BLaER1 treated with 17β-estradiol and CSF1 and Interleukin-3, amounts not matched to agents 10 nM and 100 nM (cell line): Measurements from ENCODE around the gene PPP4R4.
"Not testable (repeated sequence)": the region's sequence is repeated elsewhere in the genome, so short reads cannot be mapped to it uniquely, and the experiment has no call there.

Source experiments
- H3K27ac ChIP-seq, 11 experiments: shearing (Covaris generic); formaldehyde crosslinking; 2 replicates each; pipeline ENCODE4 v1.8.1; 2022
- H3K27me3 ChIP-seq, 11 experiments: shearing (Covaris generic); formaldehyde crosslinking; 2 replicates each; pipeline ENCODE4 v1.8.1; 2022
- H3K36me3 ChIP-seq, 11 experiments: shearing (Covaris generic); formaldehyde crosslinking; 2 replicates each; pipeline ENCODE4 v1.8.1; 2022
- H3K4me1 ChIP-seq, 10 experiments: shearing (Covaris generic); formaldehyde crosslinking; 2 replicates each; pipeline ENCODE4 v1.8.1; 2022
- H3K4me2 ChIP-seq, 11 experiments: shearing (Covaris generic); formaldehyde crosslinking; 2 replicates each; pipeline ENCODE4 v1.8.1; 2022
- H3K4me3 ChIP-seq, 10 experiments: shearing (Covaris generic); formaldehyde crosslinking; 2 replicates each; pipeline ENCODE4 v1.8.1; 2022
- H3K9ac ChIP-seq, 11 experiments: shearing (Covaris generic); formaldehyde crosslinking; 2 replicates each; pipeline ENCODE4 v1.8.1; 2022
- H3K9me3 ChIP-seq, 11 experiments: shearing (Covaris generic); formaldehyde crosslinking; replicated peaks in 1 of 11; 2 replicates each; pipeline ENCODE4 v1.8.1; 2022
- H4K20me1 ChIP-seq, 11 experiments: shearing (Covaris generic); formaldehyde crosslinking; 2 replicates each; pipeline ENCODE4 v1.8.1; 2022
- Cebpa-rat ChIP-seq, 11 experiments: shearing (Covaris generic); IDR thresholded peaks; 2 replicates each; pipeline ENCODE4 v1.8.1; 2022

Gene PPP4R4

DNA sequence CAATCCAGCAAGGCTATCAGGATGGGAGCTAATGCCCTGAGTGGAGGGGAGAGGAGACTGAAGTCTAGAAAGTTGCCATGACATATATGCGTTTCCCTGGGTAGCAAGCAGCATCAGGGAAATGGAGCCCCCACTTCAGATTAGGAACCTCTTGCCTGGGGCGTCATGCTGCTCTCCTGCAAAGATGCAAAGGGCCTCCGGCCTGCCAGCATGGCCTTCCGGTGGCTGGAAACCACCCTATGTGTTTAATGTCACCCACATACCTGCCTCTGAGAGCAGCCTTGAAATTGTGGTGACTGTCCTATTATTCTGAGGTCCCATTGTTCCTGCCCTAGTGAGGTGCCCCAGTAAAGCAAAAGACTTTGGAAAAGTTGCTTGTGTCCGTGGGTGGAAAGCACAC lies 34.7 kb upstream of the PPP4R4 start:
- no peaks in the 10 kb centered on the region for H4K20me1 ChIP-seq
- H3K4me2 ChIP-seq = no peak overlapping the region
- peaks cover 0 to under 1% (median 0%) of the 10 kb centered on the region in 10 experiments; a peak in 4 of 20 replicates for H3K4me1 ChIP-seq
- no peak overlapping the region for H3K9ac ChIP-seq
- H3K27me3 ChIP-seq = no peaks in the 10 kb centered on the region
- H3K36me3 ChIP-seq = no peaks in the 10 kb centered on the region
- H3K9me3 ChIP-seq = peaks cover 7 to 12% (median 11%) of the 10 kb centered on the region in 11 experiments; a peak in 18 of 22 replicates
- no peak overlapping the region for H3K4me3 ChIP-seq
- no peak overlapping the region for H3K27ac ChIP-seq
- no peak for TF ChIP-seq Cebpa-rat (IDR thresholded peaks at IDR 0.05)

DNA sequence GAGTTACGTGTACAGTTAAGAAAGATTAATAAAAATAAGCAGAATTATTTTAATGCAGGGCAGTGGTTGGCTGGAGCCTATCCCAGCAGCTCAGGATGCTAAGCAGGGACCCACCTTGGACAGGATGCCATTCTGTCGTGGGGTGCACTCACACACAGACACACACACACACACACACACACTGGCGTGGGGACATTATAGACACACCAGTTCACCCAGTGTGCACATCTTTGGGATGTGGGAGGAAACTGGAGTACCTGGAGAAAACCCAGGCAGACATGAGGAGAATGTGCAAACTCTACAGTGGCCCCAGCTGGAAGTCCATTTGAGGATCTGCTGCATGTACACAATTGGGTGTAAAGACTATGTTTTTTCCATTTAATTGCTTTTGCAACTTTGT lies 31.9 kb upstream of the PPP4R4 start:
- Histone ChIP-seq H3K4me1 (peaks cover 0 to 14% (median 5%) of the 10 kb centered on the region in 10 experiments; a peak in 12 of 20 replicates), H3K9ac (no peak overlapping the region), H3K4me2 (no peak overlapping the region), H3K27ac (no peak overlapping the region), H3K9me3 (no peaks in the 10 kb centered on the region), H3K36me3 (no peaks in the 10 kb centered on the region), H4K20me1 (no peaks in the 10 kb centered on the region), H3K4me3 (no peak overlapping the region), H3K27me3 (no peaks in the 10 kb centered on the region)
- no peak for TF ChIP-seq Cebpa-rat (IDR thresholded peaks at IDR 0.05)

DNA sequence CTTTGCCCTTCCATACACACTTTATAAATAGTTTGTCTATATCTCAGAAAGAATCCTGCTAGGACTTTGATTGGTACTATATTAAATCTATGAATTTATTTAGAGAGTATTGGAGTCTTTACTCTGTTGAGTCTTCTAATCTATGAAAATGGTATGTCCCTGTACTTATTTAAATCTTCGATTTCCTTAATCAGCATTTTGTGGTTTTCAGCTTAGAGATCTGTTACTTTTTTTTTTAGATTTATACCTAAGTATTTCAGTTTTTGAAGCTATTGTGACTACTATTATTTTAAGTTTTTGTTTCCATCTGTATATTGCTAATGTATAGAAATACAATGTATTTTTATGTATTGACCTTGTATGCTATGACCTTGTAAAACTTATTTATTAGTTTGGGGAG lies 31.3 kb upstream of the PPP4R4 start:
- Histone ChIP-seq H3K36me3 (no peaks in the 10 kb centered on the region), H3K27ac (no peak overlapping the region), H3K4me2 (no peak overlapping the region), H3K4me1 (peaks cover 0 to 14% (median 5%) of the 10 kb centered on the region in 10 experiments; a peak in 12 of 20 replicates), H4K20me1 (no peaks in the 10 kb centered on the region), H3K27me3 (no peaks in the 10 kb centered on the region), H3K4me3 (no peak overlapping the region), H3K9me3 (no peaks in the 10 kb centered on the region), H3K9ac (no peak overlapping the region)
- TF ChIP-seq Cebpa-rat (IDR thresholded peaks at IDR 0.05) = no peak

DNA sequence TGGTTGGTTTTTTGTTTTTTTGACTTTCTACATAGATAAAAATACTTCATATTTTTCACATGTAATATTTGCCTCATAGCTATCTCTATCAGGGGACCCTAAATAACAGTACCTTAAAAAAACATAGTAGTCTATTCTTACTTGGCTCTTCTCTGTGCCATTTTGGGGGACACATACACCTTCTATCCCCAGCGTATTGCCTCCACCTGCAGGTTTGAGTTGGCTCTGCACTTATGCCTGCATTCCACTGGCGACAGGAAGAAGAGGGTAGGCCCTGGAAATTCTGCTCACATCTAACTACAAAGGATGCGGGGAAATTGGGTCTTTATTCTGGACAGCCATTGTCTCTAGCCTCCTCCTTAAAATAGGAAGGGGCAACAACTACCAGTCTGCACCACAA lies 30.9 kb upstream of the PPP4R4 start:
- peaks cover 0 to 14% (median 5%) of the 10 kb centered on the region in 10 experiments; a peak in 12 of 20 replicates for H3K4me1 ChIP-seq
- H3K27me3 ChIP-seq = no peaks in the 10 kb centered on the region
- H3K27ac ChIP-seq = no peak overlapping the region
- no peaks in the 10 kb centered on the region for H4K20me1 ChIP-seq
- H3K4me2 ChIP-seq = no peak overlapping the region
- no peaks in the 10 kb centered on the region for H3K9me3 ChIP-seq
- no peak for TF ChIP-seq Cebpa-rat (IDR thresholded peaks at IDR 0.05)
- no peak overlapping the region for H3K9ac ChIP-seq
- no peaks in the 10 kb centered on the region for H3K36me3 ChIP-seq
- no peak overlapping the region for H3K4me3 ChIP-seq

DNA sequence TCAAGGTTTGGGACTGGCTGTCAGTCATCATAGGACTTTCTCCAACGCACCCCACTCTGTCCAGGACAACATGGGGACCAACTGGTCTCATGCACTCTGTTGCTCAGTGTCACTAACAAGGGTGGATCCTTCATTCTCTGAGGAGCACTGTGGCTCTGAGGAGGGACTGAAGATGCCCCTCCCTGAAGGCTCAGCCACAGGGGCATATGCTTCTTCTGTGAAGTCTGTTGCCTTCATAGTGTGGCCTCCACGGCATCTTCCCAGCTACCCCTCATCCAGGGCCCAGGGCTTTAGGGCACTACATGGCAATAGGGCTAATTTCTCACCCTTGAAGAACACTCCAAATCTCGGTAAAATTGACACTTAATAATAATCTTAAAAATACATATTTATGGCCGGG lies 30.4 kb upstream of the PPP4R4 start:
- no peaks in the 10 kb centered on the region for H3K9me3 ChIP-seq
- H3K9ac ChIP-seq = no peak overlapping the region
- H3K36me3 ChIP-seq = no peaks in the 10 kb centered on the region
- H3K27me3 ChIP-seq = no peaks in the 10 kb centered on the region
- no peak overlapping the region for H3K27ac ChIP-seq
- peaks cover 0 to 14% (median 5%) of the 10 kb centered on the region in 10 experiments; a peak in 12 of 20 replicates for H3K4me1 ChIP-seq
- no peak overlapping the region for H3K4me3 ChIP-seq
- TF ChIP-seq Cebpa-rat (IDR thresholded peaks at IDR 0.05) = no peak
- no peaks in the 10 kb centered on the region for H4K20me1 ChIP-seq
- H3K4me2 ChIP-seq = no peak overlapping the region

DNA sequence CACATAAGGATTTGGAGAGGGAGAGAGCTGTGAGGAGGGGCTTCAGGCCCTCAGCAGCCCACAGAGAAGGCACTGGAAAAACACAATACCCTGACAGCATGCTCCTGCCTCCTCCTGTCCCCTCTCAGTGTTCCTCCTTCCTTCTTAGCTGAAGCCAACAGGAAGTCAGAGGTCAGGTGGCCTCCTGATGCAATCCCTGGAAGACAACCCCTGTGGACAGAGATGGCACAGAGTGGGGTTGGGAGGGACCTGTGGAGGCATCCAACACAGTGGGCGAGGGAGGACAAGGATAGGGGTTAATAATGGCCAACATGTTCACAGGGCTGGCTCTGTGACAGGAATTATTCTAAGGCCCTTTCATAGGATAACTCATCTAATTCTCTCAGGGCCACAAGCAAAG lies 29.4 kb upstream of the PPP4R4 start:
- Histone ChIP-seq H3K9me3 (no peaks in the 10 kb centered on the region), H3K27ac (peak overlapping the region in 2 of 11 experiments; percentile 26 to 46; a peak in 3 of 22 replicates), H3K27me3 (no peaks in the 10 kb centered on the region), H3K4me2 (peak overlapping the region in 5 of 11 experiments; percentile 36 to 82 (median 49); a peak in 10 of 22 replicates), H3K36me3 (no peaks in the 10 kb centered on the region), H3K4me1 (peaks cover 0 to 14% (median 5%) of the 10 kb centered on the region in 10 experiments; a peak in 12 of 20 replicates), H3K4me3 (no peak overlapping the region), H4K20me1 (no peaks in the 10 kb centered on the region), H3K9ac (no peak overlapping the region)
- no peak for TF ChIP-seq Cebpa-rat (IDR thresholded peaks at IDR 0.05)

DNA sequence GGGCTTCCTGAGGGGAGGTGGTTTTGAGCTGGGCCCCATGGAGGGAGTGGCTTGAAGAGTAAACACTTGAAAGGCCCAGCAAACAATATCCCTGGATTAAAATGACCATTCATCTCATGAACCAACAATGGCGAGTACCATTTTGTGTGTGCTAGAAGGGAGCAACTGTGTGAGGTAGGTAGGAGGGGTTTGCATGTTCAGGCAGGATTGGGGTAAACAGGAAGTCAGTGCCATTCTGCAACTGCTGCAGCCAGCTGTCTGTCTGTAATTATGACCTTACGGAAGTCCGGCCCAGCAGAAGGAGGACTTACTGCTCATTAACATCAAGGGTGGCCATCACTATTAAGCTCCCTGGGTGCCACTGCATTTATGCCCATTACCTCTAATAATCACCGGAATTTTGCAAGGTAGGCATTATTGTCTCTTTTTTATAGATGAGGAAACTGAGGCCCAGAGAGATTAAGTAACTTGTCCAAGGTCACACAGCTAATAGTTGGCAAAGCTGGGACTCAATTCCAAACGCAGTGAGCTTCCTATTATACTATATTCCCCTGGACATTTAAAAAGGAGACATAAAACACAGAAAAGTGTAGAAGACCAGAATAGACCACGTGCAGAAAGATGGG lies 28.1 kb upstream of the PPP4R4 start:
- Histone ChIP-seq H3K4me3 (no peak overlapping the region), H3K27me3 (no peaks in the 10 kb centered on the region), H3K9me3 (no peaks in the 10 kb centered on the region), H3K36me3 (no peaks in the 10 kb centered on the region), H3K4me1 (peaks cover 0 to 14% (median 5%) of the 10 kb centered on the region in 10 experiments; a peak in 12 of 20 replicates), H3K4me2 (peak overlapping the region in 2 of 11 experiments; percentile 3 to 23; a peak in 2 of 22 replicates), H4K20me1 (no peaks in the 10 kb centered on the region), H3K9ac (no peak overlapping the region), H3K27ac (no peak overlapping the region)
- no peak for TF ChIP-seq Cebpa-rat (IDR thresholded peaks at IDR 0.05)

DNA sequence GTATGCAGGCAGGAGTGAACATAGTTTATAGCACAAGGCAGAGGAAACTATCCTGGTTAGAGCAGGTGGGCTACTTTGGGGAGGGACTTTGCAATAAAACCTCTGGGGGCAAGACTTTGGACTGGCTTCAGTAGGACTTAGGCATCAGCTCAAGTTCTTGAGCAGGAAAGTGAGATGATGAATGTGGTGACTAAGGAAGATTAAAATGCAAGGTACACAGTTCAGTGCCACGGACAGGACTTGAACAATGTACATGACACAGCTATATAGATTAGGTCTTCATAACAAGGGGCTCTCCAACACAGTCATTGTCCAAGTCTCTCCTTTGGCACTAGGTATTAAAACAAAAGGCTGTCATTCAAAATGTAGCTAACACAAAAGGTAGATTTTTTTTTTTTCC lies 21.4 kb upstream of the PPP4R4 start:
- no peak overlapping the region for H3K4me2 ChIP-seq
- H3K27ac ChIP-seq = no peak overlapping the region
- H3K9me3 ChIP-seq = peaks cover 7 to 17% (median 15%) of the 10 kb centered on the region in 11 experiments; a peak in 20 of 22 replicates
- peaks cover 0 to under 1% (median 0%) of the 10 kb centered on the region in 10 experiments; a peak in 2 of 20 replicates for H3K4me1 ChIP-seq
- no peaks in the 10 kb centered on the region for H3K36me3 ChIP-seq
- no peaks in the 10 kb centered on the region for H4K20me1 ChIP-seq
- no peak for TF ChIP-seq Cebpa-rat (IDR thresholded peaks at IDR 0.05)
- H3K27me3 ChIP-seq = no peaks in the 10 kb centered on the region
- H3K4me3 ChIP-seq = no peak overlapping the region
- no peak overlapping the region for H3K9ac ChIP-seq

DNA sequence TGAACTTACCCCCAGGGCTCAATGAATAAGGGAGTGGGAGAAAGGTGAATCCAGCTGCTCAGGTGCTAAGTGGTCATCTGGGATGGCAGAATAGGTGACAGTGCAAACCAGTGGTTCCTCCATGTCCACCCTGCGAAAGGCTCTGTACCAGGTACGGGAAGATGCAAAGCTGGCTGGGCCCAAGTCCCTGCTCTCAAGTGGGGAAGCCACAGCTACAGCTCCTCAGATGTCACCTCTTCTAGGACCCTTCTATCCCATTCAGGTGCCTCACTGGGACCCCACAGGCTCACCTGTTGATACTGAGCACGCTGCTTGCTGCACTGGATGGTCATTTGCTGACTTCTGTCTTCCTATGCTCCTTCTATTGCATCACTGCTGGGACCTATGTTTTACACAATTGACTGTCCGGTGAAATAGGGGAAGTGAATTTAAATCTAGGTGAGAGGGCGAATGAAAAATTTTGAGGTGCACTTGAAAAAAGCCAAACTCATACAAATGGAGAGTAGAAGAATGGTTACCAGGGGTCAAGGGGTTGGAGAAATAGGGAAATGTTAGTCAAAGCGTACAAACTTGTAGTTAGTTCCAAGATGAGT lies 20.3 kb upstream of the PPP4R4 start:
- Histone ChIP-seq H3K9ac (no peak overlapping the region), H3K4me2 (no peak overlapping the region), H3K4me3 (no peak overlapping the region), H3K27me3 (no peaks in the 10 kb centered on the region), H3K9me3 (peaks cover 7 to 17% (median 15%) of the 10 kb centered on the region in 11 experiments; a peak in 20 of 22 replicates), H3K4me1 (peaks cover 7 to 13% (median 11%) of the 10 kb centered on the region in 10 experiments; a peak in 19 of 20 replicates), H3K27ac (no peak overlapping the region), H3K36me3 (no peaks in the 10 kb centered on the region), H4K20me1 (no peaks in the 10 kb centered on the region)
- no peak for TF ChIP-seq Cebpa-rat (IDR thresholded peaks at IDR 0.05)

DNA sequence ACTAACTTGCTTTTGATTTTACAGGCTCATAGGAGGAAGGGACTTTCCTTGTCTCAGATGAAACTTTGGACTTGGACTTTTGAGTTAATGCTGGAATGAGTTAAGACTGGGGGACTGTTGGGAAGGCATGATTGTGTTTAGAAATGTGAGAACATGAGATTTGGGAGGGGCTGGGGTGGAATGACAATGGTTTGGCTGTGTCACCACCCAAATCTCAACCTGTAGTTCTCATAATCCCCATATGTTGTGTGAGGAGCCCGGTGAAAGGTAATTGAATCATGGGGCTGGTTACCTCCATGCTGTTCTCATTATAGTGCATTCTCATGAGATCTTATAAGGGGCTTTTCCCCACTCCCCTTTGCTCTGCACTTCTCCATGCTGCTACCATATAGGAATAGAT lies 18.0 kb upstream of the PPP4R4 start:
- not testable (repeated sequence) for H3K27ac ChIP-seq, H3K4me3 ChIP-seq, H3K27me3 ChIP-seq, H3K36me3 ChIP-seq, H4K20me1 ChIP-seq, H3K9ac ChIP-seq, H3K4me2 ChIP-seq
- Histone ChIP-seq H3K4me1 (peaks cover 15 to 22% (median 16%) of the 10 kb centered on the region in 10 experiments; a peak in 19 of 20 replicates), H3K9me3 (peaks cover 7 to 17% (median 15%) of the 10 kb centered on the region in 11 experiments; a peak in 20 of 22 replicates)
